ENCODE measurements around the gene MTX3.

DNA sequence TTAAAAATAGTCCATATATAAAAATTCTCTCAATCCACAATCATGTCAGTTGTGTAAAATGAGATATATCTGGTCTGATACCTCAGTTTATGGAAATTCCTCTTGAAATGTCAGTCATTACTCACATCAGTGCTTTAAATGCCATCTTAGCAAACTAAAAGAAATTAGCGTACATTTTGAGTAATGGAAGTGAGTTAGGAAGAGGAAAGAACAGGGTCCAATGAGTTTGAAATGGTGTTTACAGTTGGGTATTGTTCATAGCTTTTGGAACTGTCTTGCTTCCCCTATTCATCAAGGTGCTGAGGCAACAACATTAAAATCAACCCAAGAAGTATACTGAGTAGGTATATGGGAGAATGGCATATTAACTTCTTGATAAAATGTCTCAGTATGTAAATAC lies 8.7 kb upstream of the MTX3 start:
- TF ChIP-seq ZEB2 (tag by site-specific recombination; IDR thresholded peaks at IDR 0.05) (no peak), FEZF1 (tag by site-specific recombination; IDR thresholded peaks at IDR 0.05) (no peak), IKZF3 (tag by site-specific recombination; IDR thresholded peaks at IDR 0.05) (no peak), ZNF146 (tag by site-specific recombination; IDR thresholded peaks at IDR 0.05) (no peak), SP3 (tag by site-specific recombination; IDR thresholded peaks at IDR 0.05) (no peak), ZNF48 (tag by site-specific recombination; IDR thresholded peaks at IDR 0.05) (no peak), ZNF544 (tag by site-specific recombination; IDR thresholded peaks at IDR 0.05) (no peak), MEIS1 (CRISPR knock-in tag; IDR thresholded peaks at IDR 0.05; ENCODE audit: borderline replicate concordance) (no peak), ZNF514 (tag by site-specific recombination; IDR thresholded peaks at IDR 0.05) (no peak)
- TF ChIP-seq, protein P1, sequence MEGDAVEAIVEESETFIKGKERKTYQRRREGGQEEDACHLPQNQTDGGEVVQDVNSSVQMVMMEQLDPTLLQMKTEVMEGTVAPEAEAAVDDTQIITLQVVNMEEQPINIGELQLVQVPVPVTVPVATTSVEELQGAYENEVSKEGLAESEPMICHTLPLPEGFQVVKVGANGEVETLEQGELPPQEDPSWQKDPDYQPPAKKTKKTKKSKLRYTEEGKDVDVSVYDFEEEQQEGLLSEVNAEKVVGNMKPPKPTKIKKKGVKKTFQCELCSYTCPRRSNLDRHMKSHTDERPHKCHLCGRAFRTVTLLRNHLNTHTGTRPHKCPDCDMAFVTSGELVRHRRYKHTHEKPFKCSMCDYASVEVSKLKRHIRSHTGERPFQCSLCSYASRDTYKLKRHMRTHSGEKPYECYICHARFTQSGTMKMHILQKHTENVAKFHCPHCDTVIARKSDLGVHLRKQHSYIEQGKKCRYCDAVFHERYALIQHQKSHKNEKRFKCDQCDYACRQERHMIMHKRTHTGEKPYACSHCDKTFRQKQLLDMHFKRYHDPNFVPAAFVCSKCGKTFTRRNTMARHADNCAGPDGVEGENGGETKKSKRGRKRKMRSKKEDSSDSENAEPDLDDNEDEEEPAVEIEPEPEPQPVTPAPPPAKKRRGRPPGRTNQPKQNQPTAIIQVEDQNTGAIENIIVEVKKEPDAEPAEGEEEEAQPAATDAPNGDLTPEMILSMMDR (tag by site-specific recombination; IDR thresholded peaks at IDR 0.05): no peak
- TF ChIP-seq, protein P2, sequence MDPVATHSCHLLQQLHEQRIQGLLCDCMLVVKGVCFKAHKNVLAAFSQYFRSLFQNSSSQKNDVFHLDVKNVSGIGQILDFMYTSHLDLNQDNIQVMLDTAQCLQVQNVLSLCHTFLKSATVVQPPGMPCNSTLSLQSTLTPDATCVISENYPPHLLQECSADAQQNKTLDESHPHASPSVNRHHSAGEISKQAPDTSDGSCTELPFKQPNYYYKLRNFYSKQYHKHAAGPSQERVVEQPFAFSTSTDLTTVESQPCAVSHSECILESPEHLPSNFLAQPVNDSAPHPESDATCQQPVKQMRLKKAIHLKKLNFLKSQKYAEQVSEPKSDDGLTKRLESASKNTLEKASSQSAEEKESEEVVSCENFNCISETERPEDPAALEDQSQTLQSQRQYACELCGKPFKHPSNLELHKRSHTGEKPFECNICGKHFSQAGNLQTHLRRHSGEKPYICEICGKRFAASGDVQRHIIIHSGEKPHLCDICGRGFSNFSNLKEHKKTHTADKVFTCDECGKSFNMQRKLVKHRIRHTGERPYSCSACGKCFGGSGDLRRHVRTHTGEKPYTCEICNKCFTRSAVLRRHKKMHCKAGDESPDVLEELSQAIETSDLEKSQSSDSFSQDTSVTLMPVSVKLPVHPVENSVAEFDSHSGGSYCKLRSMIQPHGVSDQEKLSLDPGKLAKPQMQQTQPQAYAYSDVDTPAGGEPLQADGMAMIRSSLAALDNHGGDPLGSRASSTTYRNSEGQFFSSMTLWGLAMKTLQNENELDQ (tag by site-specific recombination; IDR thresholded peaks at IDR 0.05; ENCODE audit: low read depth): no peak
- TF ChIP-seq, protein P3, sequence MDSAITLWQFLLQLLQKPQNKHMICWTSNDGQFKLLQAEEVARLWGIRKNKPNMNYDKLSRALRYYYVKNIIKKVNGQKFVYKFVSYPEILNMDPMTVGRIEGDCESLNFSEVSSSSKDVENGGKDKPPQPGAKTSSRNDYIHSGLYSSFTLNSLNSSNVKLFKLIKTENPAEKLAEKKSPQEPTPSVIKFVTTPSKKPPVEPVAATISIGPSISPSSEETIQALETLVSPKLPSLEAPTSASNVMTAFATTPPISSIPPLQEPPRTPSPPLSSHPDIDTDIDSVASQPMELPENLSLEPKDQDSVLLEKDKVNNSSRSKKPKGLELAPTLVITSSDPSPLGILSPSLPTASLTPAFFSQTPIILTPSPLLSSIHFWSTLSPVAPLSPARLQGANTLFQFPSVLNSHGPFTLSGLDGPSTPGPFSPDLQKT (IDR thresholded peaks at IDR 0.05; ENCODE audit: borderline replicate concordance, low read depth, low read length): no peak
